ENCODE results near the gene BANF2. TPM values are rescaled to one million over a fixed set of nuclear protein-coding genes. Genes with fewer than 3 reads are reported as not detected.

The BANF2 gene
- total and polyA plus RNA-seq, 2 experiments from 2014 or later: not detected

DNA sequence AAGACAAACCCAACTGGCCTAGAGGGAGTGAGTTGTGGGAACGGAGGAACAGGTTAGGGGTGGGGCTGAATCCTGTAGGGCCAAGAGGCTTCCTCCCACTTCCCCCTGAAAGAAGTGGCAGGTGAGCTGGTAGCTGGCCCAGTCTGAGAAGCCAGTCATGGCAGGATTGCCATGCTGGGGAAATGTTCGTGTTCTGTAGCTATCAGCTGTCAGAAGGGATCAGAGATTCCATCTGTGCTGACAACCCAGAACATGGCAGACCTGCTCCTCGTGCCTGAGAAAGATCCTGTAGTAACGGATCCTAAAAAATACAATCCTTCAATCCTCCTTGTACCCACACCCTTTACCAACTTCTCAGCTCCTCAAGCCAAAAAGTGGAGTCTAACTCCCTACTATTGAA, 43.0 kb downstream of the BANF2 start:
- Mint-ChIP-seq H3K4me1 (peaks cover 7% of the 10 kb centered on the region), H3K27me3 (ENCODE audit: insufficient read depth, low read depth, poor library complexity) (peaks cover 3% of the 10 kb centered on the region), H3K9me3 (peaks cover 16% of the 10 kb centered on the region), H3K4me3 (no peak overlapping the region), H3K36me3 (ENCODE audit: low read depth) (peaks cover 6% of the 10 kb centered on the region; the same call in 2 of the 3 replicates), H3K27ac (no peak overlapping the region)
- no peak for TF ChIP-seq EZH2 (IDR thresholded peaks at IDR 0.05; ENCODE audit: low read depth, unreplicated experiment)
- H3K27me3 ChIP-seq (ENCODE audit: insufficient read depth): no peaks in the 10 kb centered on the region
- no peaks in the 10 kb centered on the region for H4K20me1 ChIP-seq (replicated peaks; ENCODE audit: insufficient read depth)
- no peaks in the 10 kb centered on the region for H3F3A ChIP-seq (replicated peaks; ENCODE audit: low read depth)
- H3K79me2 ChIP-seq (replicated peaks; ENCODE audit: insufficient read depth): no peaks in the 10 kb centered on the region
- no peak overlapping the region for H3K4me3 ChIP-seq
- H2AFZ ChIP-seq: no peak overlapping the region
- H3K9me2 ChIP-seq (ENCODE audit: insufficient read depth): peaks cover 11% of the 10 kb centered on the region; the same call in 1 of the 2 replicates
- DNase-seq (ENCODE audit: low spot score) (no peak), ATAC-seq (no peak)
- no peak overlapping the region for H3K4me2 ChIP-seq
- no peaks in the 10 kb centered on the region for H3K36me3 ChIP-seq (ENCODE audit: insufficient read depth)
- H3K4me1 ChIP-seq (ENCODE audit: insufficient read depth): no peaks in the 10 kb centered on the region; the same call in 1 of the 2 replicates
- H3K27ac ChIP-seq (ENCODE audit: low read depth): no peak overlapping the region

DNA sequence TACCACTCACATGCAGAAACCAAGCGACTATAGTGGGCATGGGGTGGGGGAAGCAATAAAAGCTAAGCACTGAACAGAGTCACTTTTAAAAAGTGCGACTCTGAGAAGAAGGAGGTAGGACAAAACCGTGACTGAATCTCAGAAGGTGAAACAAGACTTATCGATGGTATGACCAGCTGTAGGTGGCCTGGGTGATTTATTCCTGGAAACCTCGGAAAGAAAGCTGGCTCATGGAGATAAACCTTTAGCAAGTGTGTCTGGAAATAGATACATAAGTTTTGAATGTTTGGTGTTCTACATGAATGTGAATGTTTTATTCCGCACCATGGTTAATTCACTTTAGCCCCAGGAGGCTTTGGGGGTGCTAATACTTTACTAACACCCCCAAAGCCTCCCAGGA, 43.9 kb downstream of the BANF2 start:
- Histone ChIP-seq H3K79me2 (replicated peaks; ENCODE audit: insufficient read depth) (no peaks in the 10 kb centered on the region), H3K27me3 (ENCODE audit: insufficient read depth) (no peaks in the 10 kb centered on the region), H3F3A (replicated peaks; ENCODE audit: low read depth) (no peaks in the 10 kb centered on the region), H4K20me1 (replicated peaks; ENCODE audit: insufficient read depth) (no peaks in the 10 kb centered on the region), H3K36me3 (ENCODE audit: insufficient read depth) (no peaks in the 10 kb centered on the region), H3K27ac (ENCODE audit: low read depth) (no peak overlapping the region), H3K4me3 (no peak overlapping the region), H3K4me2 (no peak overlapping the region), H3K9me2 (ENCODE audit: insufficient read depth) (peaks cover 10% of the 10 kb centered on the region; the same call in 1 of the 2 replicates), H3K4me1 (ENCODE audit: insufficient read depth) (no peaks in the 10 kb centered on the region; the same call in 1 of the 2 replicates), H2AFZ (no peak overlapping the region)
- Mint-ChIP-seq H3K36me3 (ENCODE audit: low read depth) (no peaks in the 10 kb centered on the region), H3K27me3 (ENCODE audit: insufficient read depth, low read depth, poor library complexity) (peaks cover 3% of the 10 kb centered on the region), H3K4me3 (no peak overlapping the region), H3K4me1 (peaks cover 12% of the 10 kb centered on the region), H3K9me3 (peaks cover 9% of the 10 kb centered on the region; the same call in 1 of the 3 replicates), H3K27ac (no peak overlapping the region)
- TF ChIP-seq ZNF114 (CRISPR knock-in tag; IDR thresholded peaks at IDR 0.05): no peak
- no peak for DNase-seq (ENCODE audit: low spot score)
- ATAC-seq: no peak

DNA sequence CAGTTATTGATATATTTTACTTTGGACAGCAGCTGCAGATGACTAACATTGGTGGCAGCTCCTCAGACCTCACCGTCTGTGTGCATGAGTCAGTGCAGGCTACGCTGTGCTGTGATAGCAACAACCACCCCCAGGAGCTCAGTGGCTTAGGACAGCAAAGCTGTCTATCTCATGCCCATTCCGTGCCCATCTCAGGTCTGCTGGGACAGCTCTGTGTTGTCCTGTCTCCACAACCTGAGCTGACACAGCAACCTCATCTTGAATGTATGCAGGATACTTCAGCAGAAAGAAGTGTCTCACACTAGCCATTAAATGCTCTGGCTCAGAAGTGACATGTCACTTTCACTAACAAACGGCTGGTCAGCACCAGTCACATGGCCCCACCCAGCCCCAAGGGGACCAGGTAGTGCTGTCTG, 47.7 kb downstream of the BANF2 start:
- Histone ChIP-seq H3K27ac (ENCODE audit: low read depth) (no peak overlapping the region), H4K20me1 (replicated peaks; ENCODE audit: insufficient read depth) (no peaks in the 10 kb centered on the region), H3K79me2 (replicated peaks; ENCODE audit: insufficient read depth) (no peaks in the 10 kb centered on the region), H3K36me3 (ENCODE audit: insufficient read depth) (no peaks in the 10 kb centered on the region), H3K4me3 (no peak overlapping the region), H3K9me2 (ENCODE audit: insufficient read depth) (0 out of 2 replicates have a peak, but pooled peaks cover 9% of the 10 kb centered on the region), H3F3A (replicated peaks; ENCODE audit: low read depth) (no peaks in the 10 kb centered on the region), H3K4me1 (ENCODE audit: insufficient read depth) (peaks cover 15% of the 10 kb centered on the region; the same call in 1 of the 2 replicates), H3K27me3 (ENCODE audit: insufficient read depth) (no peaks in the 10 kb centered on the region), H3K4me2 (no peak overlapping the region), H2AFZ (no peak overlapping the region)
- Mint-ChIP-seq H3K9me3 (no peaks in the 10 kb centered on the region), H3K27me3 (ENCODE audit: insufficient read depth, low read depth, poor library complexity) (peaks cover 5% of the 10 kb centered on the region), H3K36me3 (ENCODE audit: low read depth) (no peaks in the 10 kb centered on the region), H3K27ac (peak overlapping the region; percentile 49), H3K4me1 (peaks cover 34% of the 10 kb centered on the region), H3K4me3 (no peak overlapping the region)
- DNase-seq (ENCODE audit: low spot score): no peak
- ATAC-seq: no peak
- TF ChIP-seq, protein P1, sequence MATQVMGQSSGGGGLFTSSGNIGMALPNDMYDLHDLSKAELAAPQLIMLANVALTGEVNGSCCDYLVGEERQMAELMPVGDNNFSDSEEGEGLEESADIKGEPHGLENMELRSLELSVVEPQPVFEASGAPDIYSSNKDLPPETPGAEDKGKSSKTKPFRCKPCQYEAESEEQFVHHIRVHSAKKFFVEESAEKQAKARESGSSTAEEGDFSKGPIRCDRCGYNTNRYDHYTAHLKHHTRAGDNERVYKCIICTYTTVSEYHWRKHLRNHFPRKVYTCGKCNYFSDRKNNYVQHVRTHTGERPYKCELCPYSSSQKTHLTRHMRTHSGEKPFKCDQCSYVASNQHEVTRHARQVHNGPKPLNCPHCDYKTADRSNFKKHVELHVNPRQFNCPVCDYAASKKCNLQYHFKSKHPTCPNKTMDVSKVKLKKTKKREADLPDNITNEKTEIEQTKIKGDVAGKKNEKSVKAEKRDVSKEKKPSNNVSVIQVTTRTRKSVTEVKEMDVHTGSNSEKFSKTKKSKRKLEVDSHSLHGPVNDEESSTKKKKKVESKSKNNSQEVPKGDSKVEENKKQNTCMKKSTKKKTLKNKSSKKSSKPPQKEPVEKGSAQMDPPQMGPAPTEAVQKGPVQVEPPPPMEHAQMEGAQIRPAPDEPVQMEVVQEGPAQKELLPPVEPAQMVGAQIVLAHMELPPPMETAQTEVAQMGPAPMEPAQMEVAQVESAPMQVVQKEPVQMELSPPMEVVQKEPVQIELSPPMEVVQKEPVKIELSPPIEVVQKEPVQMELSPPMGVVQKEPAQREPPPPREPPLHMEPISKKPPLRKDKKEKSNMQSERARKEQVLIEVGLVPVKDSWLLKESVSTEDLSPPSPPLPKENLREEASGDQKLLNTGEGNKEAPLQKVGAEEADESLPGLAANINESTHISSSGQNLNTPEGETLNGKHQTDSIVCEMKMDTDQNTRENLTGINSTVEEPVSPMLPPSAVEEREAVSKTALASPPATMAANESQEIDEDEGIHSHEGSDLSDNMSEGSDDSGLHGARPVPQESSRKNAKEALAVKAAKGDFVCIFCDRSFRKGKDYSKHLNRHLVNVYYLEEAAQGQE (IDR thresholded peaks at IDR 0.05; ENCODE audit: unreplicated experiment): no peak
- no peak for TF ChIP-seq ZNF114 (CRISPR knock-in tag; IDR thresholded peaks at IDR 0.05)
